ENCODE results near the gene TMPRSS9. TPM values are rescaled to one million over a fixed set of nuclear protein-coding genes. Genes with fewer than 3 reads are reported as not detected.

Gene TMPRSS9
- polyA plus RNA-seq, 1 donor from 2014 or later = not detected

- H3K27ac ChIP-seq (ENCODE audit: low read length) = no peak overlapping the region
- no peaks in the 10 kb centered on the region for H3F3A ChIP-seq (ENCODE audit: insufficient read depth, low read length, poor library complexity, severe bottlenecking)
- no peak for TF ChIP-seq MXI1 (conservative IDR thresholded peaks at IDR 0.05; ENCODE audit: poor library complexity, severe bottlenecking)
- no peak for TF ChIP-seq EP300 (conservative IDR thresholded peaks at IDR 0.05; ENCODE audit: poor library complexity, severe bottlenecking)
- TF ChIP-seq RAD21 (conservative IDR thresholded peaks at IDR 0.05) = no peak
- TF ChIP-seq TAF1 (IDR thresholded peaks at IDR 0.05; ENCODE audit: low read depth) = no peak
- no peak for TF ChIP-seq POLR2AphosphoS5 (IDR thresholded peaks at IDR 0.05)
- no peak for TF ChIP-seq CTCF (IDR thresholded peaks at IDR 0.05; ENCODE audit: poor library complexity, severe bottlenecking)
- TF ChIP-seq SMC3 (conservative IDR thresholded peaks at IDR 0.05; ENCODE audit: poor library complexity) = no peak
- TF ChIP-seq REST (IDR thresholded peaks at IDR 0.05; ENCODE audit: borderline replicate concordance) = no peak
- no peak for TF ChIP-seq EZH2 (IDR thresholded peaks at IDR 0.05; ENCODE audit: borderline replicate concordance, insufficient read depth, low read length, poor library complexity, severe bottlenecking)
- no peaks in the 10 kb centered on the region for H4K20me1 ChIP-seq (ENCODE audit: insufficient read depth)
- no peak overlapping the region for H3K9ac ChIP-seq (ENCODE audit: low read length)
- no peaks in the 10 kb centered on the region for H3K27me3 ChIP-seq (ENCODE audit: insufficient read depth, low read depth, low read length)
- no peak overlapping the region for H2AFZ ChIP-seq (ENCODE audit: low read depth, low read length)
- H3K4me2 ChIP-seq (ENCODE audit: low read length) = no peak overlapping the region
- no peaks in the 10 kb centered on the region for H3K9me3 ChIP-seq (ENCODE audit: low read length)
- no peaks in the 10 kb centered on the region for H3K9me2 ChIP-seq (ENCODE audit: insufficient read depth, low read length)
- no peak overlapping the region for H3K4me3 ChIP-seq (ENCODE audit: low read length)
- H3K79me2 ChIP-seq (replicated peaks; ENCODE audit: insufficient read depth, low read length) = peaks cover 7% of the 10 kb centered on the region
- no peaks in the 10 kb centered on the region for H3K36me3 ChIP-seq (ENCODE audit: insufficient read depth, low read length)
Observed at GRCh38 chr19:2446381-2446780, 86.3 kb downstream of the TMPRSS9 start.

- no peak overlapping the region for H3K4me3 ChIP-seq (ENCODE audit: low read length)
- no peak overlapping the region for H3K4me2 ChIP-seq (ENCODE audit: low read length)
- no peaks in the 10 kb centered on the region for H3K9me2 ChIP-seq (ENCODE audit: insufficient read depth, low read length)
- peaks cover 8% of the 10 kb centered on the region for H3K79me2 ChIP-seq (replicated peaks; ENCODE audit: insufficient read depth, low read length)
- H3F3A ChIP-seq (ENCODE audit: insufficient read depth, low read length, poor library complexity, severe bottlenecking) = no peaks in the 10 kb centered on the region
- H2AFZ ChIP-seq (ENCODE audit: low read depth, low read length) = no peak overlapping the region
- H3K36me3 ChIP-seq (ENCODE audit: insufficient read depth, low read length) = no peaks in the 10 kb centered on the region
- H3K27me3 ChIP-seq (ENCODE audit: insufficient read depth, low read depth, low read length) = no peaks in the 10 kb centered on the region
- H3K27ac ChIP-seq (ENCODE audit: low read length) = no peak overlapping the region
- H3K9ac ChIP-seq (ENCODE audit: low read length) = no peak overlapping the region
- H3K9me3 ChIP-seq (ENCODE audit: low read length) = no peaks in the 10 kb centered on the region
- TF ChIP-seq TAF1 (IDR thresholded peaks at IDR 0.05; ENCODE audit: low read depth) (no peak), SMC3 (conservative IDR thresholded peaks at IDR 0.05; ENCODE audit: poor library complexity) (no peak), POLR2AphosphoS5 (IDR thresholded peaks at IDR 0.05) (no peak), MXI1 (conservative IDR thresholded peaks at IDR 0.05; ENCODE audit: poor library complexity, severe bottlenecking) (no peak), EZH2 (IDR thresholded peaks at IDR 0.05; ENCODE audit: borderline replicate concordance, insufficient read depth, low read length, poor library complexity, severe bottlenecking) (no peak), RAD21 (conservative IDR thresholded peaks at IDR 0.05) (no peak), CTCF (IDR thresholded peaks at IDR 0.05; ENCODE audit: poor library complexity, severe bottlenecking) (no peak), EP300 (conservative IDR thresholded peaks at IDR 0.05; ENCODE audit: poor library complexity, severe bottlenecking) (no peak), REST (IDR thresholded peaks at IDR 0.05; ENCODE audit: borderline replicate concordance) (no peak)
- no peaks in the 10 kb centered on the region for H4K20me1 ChIP-seq (ENCODE audit: insufficient read depth)
Observed at GRCh38 chr19:2449019-2449418, 89.0 kb downstream of the TMPRSS9 start.

Data from neural cell (in vitro differentiated cells).